ENCODE results near the gene TTC13. TPM values are rescaled to one million over a fixed set of nuclear protein-coding genes. Genes with fewer than 3 reads are reported as not detected.
A peak's percentile ranks its signal among the peaks of the same experiment; 100 is the strongest.

Gene TTC13
- total RNA-seq, 1 experiment from 2014 or later = 30.1 TPM

- no peak overlapping the region for H3K4me3 ChIP-seq (ENCODE audit: low read depth, low read length, poor library complexity, severe bottlenecking)
- ChIA-PET POLR2A (ENCODE audit: low non-redundant PET) (no interaction called here), CTCF (no interaction called here)
- H3K36me3 ChIP-seq (ENCODE audit: insufficient read depth, low read length, poor library complexity, severe bottlenecking) = peaks cover 5% of the 10 kb centered on the region
- no TSS peak for BruUV-seq (replicated peaks)
- H3K27me3 ChIP-seq (replicated peaks; ENCODE audit: insufficient read depth, low read depth, low read length, poor library complexity) = no peaks in the 10 kb centered on the region
- no peak overlapping the region for H3K27ac ChIP-seq (ENCODE audit: low read depth, low read length, poor library complexity, severe bottlenecking)
- no peaks in the 10 kb centered on the region for H3K4me1 ChIP-seq (ENCODE audit: insufficient read depth, low read length, poor library complexity, severe bottlenecking)
- intact Hi-C loops (cut with micrococcal nuclease; ENCODE audit: unreplicated experiment) = no loop called here
- no peak for DNase-seq (ENCODE audit: low spot score)
- H3K9me3 ChIP-seq (ENCODE audit: low read depth, low read length, poor library complexity, severe bottlenecking) = no peaks in the 10 kb centered on the region
- TF ChIP-seq EZH2 (IDR thresholded peaks at IDR 0.05; ENCODE audit: borderline replicate concordance, low read depth, low read length, poor library complexity, severe bottlenecking) = no peak
- TF ChIP-seq, protein P1, sequence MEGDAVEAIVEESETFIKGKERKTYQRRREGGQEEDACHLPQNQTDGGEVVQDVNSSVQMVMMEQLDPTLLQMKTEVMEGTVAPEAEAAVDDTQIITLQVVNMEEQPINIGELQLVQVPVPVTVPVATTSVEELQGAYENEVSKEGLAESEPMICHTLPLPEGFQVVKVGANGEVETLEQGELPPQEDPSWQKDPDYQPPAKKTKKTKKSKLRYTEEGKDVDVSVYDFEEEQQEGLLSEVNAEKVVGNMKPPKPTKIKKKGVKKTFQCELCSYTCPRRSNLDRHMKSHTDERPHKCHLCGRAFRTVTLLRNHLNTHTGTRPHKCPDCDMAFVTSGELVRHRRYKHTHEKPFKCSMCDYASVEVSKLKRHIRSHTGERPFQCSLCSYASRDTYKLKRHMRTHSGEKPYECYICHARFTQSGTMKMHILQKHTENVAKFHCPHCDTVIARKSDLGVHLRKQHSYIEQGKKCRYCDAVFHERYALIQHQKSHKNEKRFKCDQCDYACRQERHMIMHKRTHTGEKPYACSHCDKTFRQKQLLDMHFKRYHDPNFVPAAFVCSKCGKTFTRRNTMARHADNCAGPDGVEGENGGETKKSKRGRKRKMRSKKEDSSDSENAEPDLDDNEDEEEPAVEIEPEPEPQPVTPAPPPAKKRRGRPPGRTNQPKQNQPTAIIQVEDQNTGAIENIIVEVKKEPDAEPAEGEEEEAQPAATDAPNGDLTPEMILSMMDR (conservative IDR thresholded peaks at IDR 0.05; ENCODE audit: low read depth, low read length) = no peak
Observed at GRCh38 chr1:230906226-230906625, 72.4 kb downstream of the TTC13 start.

GRCh38 chr1:230905733-230906132 is 72.9 kb downstream of the TTC13 start:
- no peaks in the 10 kb centered on the region for H3K27me3 ChIP-seq (replicated peaks; ENCODE audit: insufficient read depth, low read depth, low read length, poor library complexity)
- POLR2A ChIA-PET (ENCODE audit: low non-redundant PET) = no interaction called here
- H3K36me3 ChIP-seq (ENCODE audit: insufficient read depth, low read length, poor library complexity, severe bottlenecking) = peaks cover 5% of the 10 kb centered on the region
- no peaks in the 10 kb centered on the region for H3K4me1 ChIP-seq (ENCODE audit: insufficient read depth, low read length, poor library complexity, severe bottlenecking)
- TF ChIP-seq, protein P1 (conservative IDR thresholded peaks at IDR 0.05; ENCODE audit: low read depth, low read length) = no peak
- no peak for TF ChIP-seq EZH2 (IDR thresholded peaks at IDR 0.05; ENCODE audit: borderline replicate concordance, low read depth, low read length, poor library complexity, severe bottlenecking)
- intact Hi-C loops (cut with micrococcal nuclease; ENCODE audit: unreplicated experiment) = no loop called here
- peak overlapping the region; percentile 29 for H3K27ac ChIP-seq (ENCODE audit: low read depth, low read length, poor library complexity, severe bottlenecking)
- no peaks in the 10 kb centered on the region for H3K9me3 ChIP-seq (ENCODE audit: low read depth, low read length, poor library complexity, severe bottlenecking)
- BruUV-seq (replicated peaks) = no TSS peak
- DNase-seq (ENCODE audit: low spot score) = no peak
- CTCF ChIA-PET = no interaction called here
- no peak overlapping the region for H3K4me3 ChIP-seq (ENCODE audit: low read depth, low read length, poor library complexity, severe bottlenecking)

- CTCF ChIA-PET = no interaction called here
Observed at GRCh38 chr1:230902349-230902923, 76.2 kb downstream of the TTC13 start.

More at GRCh38 chr1:230902349-230902923, 76.2 kb downstream of the TTC13 start:
- no peaks in the 10 kb centered on the region for H3K9me3 ChIP-seq (ENCODE audit: low read depth, low read length, poor library complexity, severe bottlenecking)
- POLR2A ChIA-PET (ENCODE audit: low non-redundant PET) = no interaction called here
- intact Hi-C loops (cut with micrococcal nuclease; ENCODE audit: unreplicated experiment) = no loop called here
- H3K36me3 ChIP-seq (ENCODE audit: insufficient read depth, low read length, poor library complexity, severe bottlenecking) = peaks cover 5% of the 10 kb centered on the region
- TF ChIP-seq, protein P1 (conservative IDR thresholded peaks at IDR 0.05; ENCODE audit: low read depth, low read length) = no peak
- TF ChIP-seq EZH2 (IDR thresholded peaks at IDR 0.05; ENCODE audit: borderline replicate concordance, low read depth, low read length, poor library complexity, severe bottlenecking) = no peak
- BruUV-seq (replicated peaks) = no TSS peak
- H3K4me1 ChIP-seq (ENCODE audit: insufficient read depth, low read length, poor library complexity, severe bottlenecking) = no peaks in the 10 kb centered on the region
- no peak overlapping the region for H3K4me3 ChIP-seq (ENCODE audit: low read depth, low read length, poor library complexity, severe bottlenecking)
- H3K27me3 ChIP-seq (replicated peaks; ENCODE audit: insufficient read depth, low read depth, low read length, poor library complexity) = no peaks in the 10 kb centered on the region
- no peak overlapping the region for H3K27ac ChIP-seq (ENCODE audit: low read depth, low read length, poor library complexity, severe bottlenecking)
- DNase-seq (ENCODE audit: low spot score) = no peak
